Measurements from ENCODE around the gene HOXD1.

DNA sequence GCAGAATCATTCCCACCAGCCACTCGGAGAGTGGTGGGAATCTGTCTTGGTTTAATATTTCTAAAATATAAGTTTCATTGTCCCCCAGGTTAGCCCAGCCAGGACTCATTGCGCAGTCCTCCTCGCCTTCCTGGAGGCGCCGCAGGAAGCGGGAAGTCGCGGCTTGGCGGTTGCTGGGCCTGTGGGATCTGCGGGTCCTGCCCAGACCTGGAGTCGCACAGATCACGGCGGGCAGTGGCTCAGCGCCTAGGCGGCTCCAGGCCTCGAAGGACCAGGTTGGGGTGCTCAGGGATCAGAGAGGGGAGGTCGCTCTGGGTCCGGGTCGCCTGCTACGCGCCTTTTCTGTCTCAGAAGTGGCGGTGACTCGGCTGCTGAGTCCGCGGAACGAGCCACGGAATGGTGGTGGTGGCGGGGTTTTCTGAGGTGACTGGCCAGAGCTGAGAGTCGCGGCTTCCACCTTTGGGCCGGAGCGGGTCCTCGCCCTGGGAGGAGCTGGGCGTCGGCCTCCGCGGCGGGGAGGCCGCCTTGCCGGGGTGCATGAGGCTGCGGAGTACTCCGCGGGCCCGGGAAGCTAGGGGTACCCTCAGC is 28.7 kb upstream of the HOXD1 start:
- TF ChIP-seq POLR2AphosphoS5 (IDR thresholded peaks at IDR 0.05; ENCODE audit: low read depth, low read length): no peak
- TF ChIP-seq, protein P1, sequence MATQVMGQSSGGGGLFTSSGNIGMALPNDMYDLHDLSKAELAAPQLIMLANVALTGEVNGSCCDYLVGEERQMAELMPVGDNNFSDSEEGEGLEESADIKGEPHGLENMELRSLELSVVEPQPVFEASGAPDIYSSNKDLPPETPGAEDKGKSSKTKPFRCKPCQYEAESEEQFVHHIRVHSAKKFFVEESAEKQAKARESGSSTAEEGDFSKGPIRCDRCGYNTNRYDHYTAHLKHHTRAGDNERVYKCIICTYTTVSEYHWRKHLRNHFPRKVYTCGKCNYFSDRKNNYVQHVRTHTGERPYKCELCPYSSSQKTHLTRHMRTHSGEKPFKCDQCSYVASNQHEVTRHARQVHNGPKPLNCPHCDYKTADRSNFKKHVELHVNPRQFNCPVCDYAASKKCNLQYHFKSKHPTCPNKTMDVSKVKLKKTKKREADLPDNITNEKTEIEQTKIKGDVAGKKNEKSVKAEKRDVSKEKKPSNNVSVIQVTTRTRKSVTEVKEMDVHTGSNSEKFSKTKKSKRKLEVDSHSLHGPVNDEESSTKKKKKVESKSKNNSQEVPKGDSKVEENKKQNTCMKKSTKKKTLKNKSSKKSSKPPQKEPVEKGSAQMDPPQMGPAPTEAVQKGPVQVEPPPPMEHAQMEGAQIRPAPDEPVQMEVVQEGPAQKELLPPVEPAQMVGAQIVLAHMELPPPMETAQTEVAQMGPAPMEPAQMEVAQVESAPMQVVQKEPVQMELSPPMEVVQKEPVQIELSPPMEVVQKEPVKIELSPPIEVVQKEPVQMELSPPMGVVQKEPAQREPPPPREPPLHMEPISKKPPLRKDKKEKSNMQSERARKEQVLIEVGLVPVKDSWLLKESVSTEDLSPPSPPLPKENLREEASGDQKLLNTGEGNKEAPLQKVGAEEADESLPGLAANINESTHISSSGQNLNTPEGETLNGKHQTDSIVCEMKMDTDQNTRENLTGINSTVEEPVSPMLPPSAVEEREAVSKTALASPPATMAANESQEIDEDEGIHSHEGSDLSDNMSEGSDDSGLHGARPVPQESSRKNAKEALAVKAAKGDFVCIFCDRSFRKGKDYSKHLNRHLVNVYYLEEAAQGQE (IDR thresholded peaks at IDR 0.05; ENCODE audit: insufficient read depth in 1 of 2, low read depth in 2 of 2, low read length in 2 of 2): no peak
- no peak for TF ChIP-seq TAF1 (IDR thresholded peaks at IDR 0.05; ENCODE audit: borderline replicate concordance, insufficient read depth, low read length)
- no peak for TF ChIP-seq SIN3A (IDR thresholded peaks at IDR 0.05; ENCODE audit: borderline replicate concordance, insufficient read depth, low read length)

Measured in PFSK-1 (cell line).